ENCODE measurements around the gene FSIP1.

The FSIP1 gene

DNA sequence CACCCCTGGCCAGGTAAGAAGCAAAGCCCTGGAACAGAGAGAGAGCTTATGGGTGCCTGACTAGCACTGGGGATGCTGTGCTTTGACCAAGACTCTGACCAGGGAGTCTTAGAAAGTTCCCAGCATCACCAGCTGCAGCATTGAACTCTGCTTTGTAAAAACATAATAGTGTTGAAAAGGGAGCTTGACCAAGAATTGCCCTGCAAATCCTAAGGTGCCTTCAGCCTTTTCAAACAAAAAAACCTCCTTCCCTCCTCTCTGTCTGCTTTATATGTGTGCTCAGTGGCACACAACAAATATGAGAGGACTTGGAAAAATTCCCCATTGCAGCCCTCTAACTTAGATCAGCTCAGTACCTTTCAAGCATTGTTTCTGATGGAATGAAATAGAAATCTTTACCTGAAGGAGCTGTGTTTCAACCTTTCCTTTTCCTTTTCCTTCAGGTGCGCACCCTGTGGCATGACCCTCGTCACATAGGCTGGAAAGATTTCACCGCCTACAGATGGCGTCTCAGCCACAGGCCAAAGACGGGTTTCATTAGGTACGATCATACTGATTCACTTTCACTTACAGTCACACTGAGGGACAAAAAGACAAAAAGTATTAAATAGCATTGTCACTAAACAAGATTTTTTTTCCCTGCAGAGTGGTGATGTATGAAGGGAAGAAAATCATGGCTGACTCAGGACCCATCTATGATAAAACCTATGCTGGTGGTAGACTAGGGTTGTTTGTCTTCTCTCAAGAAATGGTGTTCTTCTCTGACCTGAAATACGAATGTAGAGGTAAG is 188.8 kb downstream of the FSIP1 start:
- DNase-seq (ENCODE audit: low read depth): peak; percentile 65

GRCh38 chr15:39593071-39593655 is 189.5 kb downstream of the FSIP1 start:
- DNase-seq (ENCODE audit: low read depth): peak; percentile 64

DNA sequence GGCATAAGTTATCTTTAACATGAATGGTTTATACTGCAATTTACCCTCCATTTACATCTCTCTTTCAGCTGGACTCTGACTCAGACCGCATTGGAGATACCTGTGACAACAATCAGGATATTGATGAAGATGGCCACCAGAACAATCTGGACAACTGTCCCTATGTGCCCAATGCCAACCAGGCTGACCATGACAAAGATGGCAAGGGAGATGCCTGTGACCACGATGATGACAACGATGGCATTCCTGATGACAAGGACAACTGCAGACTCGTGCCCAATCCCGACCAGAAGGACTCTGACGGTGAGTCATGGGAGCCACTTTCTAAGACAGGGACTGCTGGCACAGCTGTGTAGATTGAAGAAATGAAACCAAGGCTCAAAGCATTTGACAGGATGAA is 190.1 kb downstream of the FSIP1 start:
- DNase-seq (ENCODE audit: low read depth): peak; percentile 83

DNA sequence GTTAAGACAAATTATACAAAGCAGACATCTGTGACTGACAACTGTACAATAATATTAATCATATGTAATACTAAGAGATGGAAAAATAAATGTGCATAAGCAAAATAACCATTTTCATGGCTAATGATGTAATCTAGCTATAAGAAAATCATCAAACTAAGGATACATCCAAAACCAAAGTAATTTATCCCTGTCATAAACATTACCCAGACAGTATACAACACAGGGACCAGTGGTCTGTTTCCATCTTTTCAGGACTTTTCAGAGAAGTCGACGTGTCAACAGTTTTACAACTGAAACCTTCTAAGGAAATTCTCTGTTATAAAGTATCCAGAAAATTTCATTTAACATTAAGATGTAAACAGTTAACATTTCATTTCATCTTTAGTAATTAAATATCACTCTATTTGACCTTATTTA is 190.7 kb downstream of the FSIP1 start:
- DNase-seq (ENCODE audit: low read depth): peak; percentile 68

GRCh38 chr15:39591141-39591895 is 191.3 kb downstream of the FSIP1 start:
- peak; percentile 70 for DNase-seq (ENCODE audit: low read depth)

GRCh38 chr15:39589815-39590644 is 192.6 kb downstream of the FSIP1 start:
- peak; percentile 63 for DNase-seq (ENCODE audit: low read depth)

GRCh38 chr15:39589193-39589814 is 193.3 kb downstream of the FSIP1 start:
- DNase-seq (ENCODE audit: low read depth): no peak

DNA sequence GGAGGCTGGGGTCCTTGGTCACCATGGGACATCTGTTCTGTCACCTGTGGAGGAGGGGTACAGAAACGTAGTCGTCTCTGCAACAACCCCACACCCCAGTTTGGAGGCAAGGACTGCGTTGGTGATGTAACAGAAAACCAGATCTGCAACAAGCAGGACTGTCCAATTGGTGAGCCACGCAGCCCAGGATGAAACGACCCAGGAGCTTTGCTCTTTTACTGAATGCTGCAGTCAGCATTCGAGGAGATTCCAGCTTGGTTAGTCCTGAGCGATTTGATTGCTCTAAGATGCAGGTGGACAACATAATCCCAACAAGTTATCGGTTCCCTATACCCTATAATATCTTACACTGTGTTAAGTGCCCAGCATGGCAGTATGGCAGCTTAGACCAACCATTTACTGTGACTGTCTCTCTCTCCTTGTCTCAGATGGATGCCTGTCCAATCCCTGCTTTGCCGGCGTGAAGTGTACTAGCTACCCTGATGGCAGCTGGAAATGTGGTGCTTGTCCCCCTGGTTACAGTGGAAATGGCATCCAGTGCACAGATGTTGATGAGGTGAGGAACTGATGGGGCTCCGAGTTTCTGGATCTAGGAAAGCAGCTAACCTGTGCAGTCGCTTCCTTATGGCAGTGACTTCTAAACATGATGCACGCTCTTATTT is 194.0 kb downstream of the FSIP1 start:
- DNase-seq (ENCODE audit: low read depth): peak; percentile 62

DNA sequence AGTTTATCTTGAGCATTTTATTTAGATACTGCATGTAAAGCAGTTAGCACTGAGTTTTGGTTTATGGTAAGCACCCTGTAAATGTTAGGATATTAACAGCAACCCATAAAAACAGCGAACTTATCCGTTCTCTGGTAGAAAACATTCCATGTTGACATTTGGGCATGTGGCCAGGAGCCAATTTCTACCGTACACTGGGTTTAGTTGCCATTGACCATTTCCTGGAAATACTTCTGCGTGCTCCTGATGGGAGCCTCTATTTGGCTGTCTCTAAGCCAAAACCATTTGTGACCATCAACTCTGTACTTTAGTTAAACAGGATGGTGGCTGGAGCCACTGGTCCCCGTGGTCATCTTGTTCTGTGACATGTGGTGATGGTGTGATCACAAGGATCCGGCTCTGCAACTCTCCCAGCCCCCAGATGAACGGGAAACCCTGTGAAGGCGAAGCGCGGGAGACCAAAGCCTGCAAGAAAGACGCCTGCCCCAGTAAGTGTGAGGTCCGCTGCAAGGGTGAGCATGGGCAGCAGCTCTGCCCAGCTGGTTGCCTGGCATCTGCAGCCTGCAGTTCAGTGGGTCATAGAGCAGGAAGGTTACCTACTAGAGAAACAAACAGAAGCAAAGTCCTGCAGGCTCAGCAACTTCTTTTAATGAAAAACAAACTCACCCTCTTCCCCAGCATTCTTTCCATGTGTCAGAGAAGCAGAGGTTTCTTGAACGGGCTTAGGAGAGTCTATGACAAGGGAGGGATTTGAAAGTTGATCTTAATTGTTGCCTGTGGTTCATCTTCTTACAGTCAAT is 194.7 kb downstream of the FSIP1 start:
- DNase-seq (ENCODE audit: low read depth): peak; percentile 76

GRCh38 chr15:39587096-39587721 is 195.4 kb downstream of the FSIP1 start:
- DNase-seq (ENCODE audit: low read depth): peak; percentile 78

DNA sequence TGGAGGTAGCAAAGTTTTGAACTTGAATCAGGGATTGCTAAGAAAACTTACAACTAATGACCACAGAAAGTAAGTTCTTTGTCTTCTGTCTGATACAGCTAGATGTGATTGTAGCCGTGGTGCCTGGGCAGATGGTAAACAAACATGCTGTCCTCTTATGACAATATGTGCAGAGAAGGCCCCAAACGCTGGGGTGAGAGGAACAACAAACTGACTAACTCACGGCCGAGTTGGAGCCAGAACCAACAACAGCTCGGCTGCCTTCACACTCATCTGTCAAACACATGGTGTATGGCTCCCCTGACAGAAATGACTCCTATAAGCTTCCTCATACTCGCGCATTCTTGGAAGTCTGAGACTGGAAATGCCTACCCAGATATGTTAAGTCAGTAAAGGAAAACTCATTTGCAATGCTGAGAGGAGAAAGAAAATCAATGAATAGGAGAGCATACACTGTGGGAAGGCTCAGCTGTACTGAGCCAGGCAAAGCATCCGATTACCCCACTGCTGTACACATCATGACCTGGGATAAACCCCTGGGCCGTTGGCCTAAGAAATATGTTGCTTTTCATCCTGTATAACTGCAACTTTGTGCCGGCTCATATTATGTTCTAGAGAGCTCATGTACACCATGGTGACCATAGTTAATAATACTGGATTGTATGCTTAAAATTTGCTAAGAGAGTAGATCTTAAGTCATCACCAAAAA is 196.1 kb downstream of the FSIP1 start:
- peak; percentile 87 for DNase-seq (ENCODE audit: low read depth)

GRCh38 chr15:39585871-39586301 is 196.8 kb downstream of the FSIP1 start:
- peak; percentile 65 for DNase-seq (ENCODE audit: low read depth)

DNA sequence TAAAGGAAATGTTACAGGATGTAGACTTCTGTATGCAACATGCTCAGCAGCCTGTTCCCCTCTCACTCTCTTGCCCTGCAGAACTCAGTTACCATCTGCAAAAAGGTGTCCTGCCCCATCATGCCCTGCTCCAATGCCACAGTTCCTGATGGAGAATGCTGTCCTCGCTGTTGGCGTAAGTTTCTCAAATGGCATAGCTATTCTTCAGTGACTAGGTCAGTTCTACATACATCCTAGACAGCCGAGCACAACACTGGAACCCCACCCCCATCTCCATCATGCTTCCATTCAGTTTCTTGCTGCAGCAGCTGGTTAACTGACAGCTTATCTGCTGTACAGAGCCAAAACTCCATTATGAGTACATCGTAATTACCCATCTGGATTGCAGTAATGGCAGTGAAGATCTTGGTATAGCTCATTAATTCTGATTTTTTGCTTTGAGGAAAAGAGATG is 197.2 kb downstream of the FSIP1 start:
- peak; percentile 72 for DNase-seq (ENCODE audit: low read depth)

- peak; percentile 55 for DNase-seq (ENCODE audit: low read depth)
Observed at GRCh38 chr15:39584662-39585388, 197.8 kb downstream of the FSIP1 start.

DNA sequence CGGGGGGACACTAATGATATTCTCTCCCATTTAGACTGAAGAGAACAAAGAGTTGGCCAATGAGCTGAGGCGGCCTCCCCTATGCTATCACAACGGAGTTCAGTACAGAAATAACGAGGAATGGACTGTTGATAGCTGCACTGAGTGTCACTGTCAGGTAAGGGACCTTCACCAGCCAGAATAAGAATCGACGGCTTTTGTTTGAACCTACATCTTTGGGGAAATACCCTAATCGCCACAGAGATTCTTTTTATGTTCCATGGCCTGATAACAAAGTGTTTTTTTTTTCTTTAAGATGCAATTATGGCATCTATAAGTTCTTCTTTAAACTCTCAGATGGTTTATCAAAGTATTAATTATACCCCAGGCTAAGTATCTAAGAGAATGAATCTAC is 198.4 kb downstream of the FSIP1 start:
- DNase-seq (ENCODE audit: low read depth): no peak

DNA sequence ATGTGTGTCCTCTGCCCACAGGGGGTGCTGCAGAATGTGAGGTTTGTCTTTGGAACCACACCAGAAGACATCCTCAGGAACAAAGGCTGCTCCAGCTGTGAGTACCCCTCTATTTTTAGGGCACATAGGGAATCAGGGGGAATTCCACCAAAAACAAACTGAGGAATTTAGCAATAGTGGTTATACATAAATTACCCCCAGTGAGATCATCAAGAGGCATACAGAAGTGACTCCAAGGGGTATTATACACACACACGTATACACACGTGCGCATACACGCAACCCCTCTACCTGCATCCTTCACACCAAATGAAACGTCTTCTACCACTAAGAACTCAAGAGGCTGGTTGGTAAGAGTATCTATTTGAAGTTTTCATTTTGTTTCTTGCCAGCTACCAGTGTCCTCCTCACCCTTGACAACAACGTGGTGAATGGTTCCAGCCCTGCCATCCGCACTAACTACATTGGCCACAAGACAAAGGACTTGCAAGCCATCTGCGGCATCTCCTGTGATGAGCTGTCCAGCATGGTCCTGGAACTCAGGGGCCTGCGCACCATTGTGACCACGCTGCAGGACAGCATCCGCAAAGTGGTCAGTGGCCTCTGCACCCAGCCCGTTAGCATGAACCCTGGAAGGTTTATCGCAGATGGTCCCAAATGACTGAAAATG is 198.9 kb downstream of the FSIP1 start:
- DNase-seq (ENCODE audit: low read depth): peak; percentile 72

GRCh38 chr15:39582977-39583595 is 199.6 kb downstream of the FSIP1 start:
- no peak for DNase-seq (ENCODE audit: low read depth)
